ENCODE data around the gene ODAD4.

The ODAD4 gene

DNA sequence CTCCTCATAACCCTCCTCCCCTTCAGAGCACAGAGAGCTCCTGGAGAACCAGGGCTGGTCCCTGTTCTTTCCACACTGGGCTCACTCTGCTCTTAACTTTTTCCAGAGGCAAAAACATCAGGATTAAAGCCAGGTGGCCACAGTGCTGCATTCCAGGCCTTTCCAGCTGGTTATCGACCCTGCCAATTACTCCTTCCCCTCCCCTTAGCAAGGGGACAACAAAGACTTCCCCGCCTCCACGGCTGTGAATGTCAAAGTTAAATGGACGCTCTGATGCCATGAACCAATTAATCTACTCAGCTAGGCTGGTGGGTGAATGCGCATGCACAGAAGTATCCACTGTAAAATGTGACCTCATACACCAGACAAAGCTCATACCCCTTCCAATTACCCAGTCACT lies 34.8 kb upstream of the ODAD4 start:
- TF ChIP-seq ZNF8 (CRISPR knock-in tag; IDR thresholded peaks at IDR 0.05) (no peak), GLIS3 (CRISPR knock-in tag; IDR thresholded peaks at IDR 0.05) (no peak), TCF4 (CRISPR knock-in tag; IDR thresholded peaks at IDR 0.05; ENCODE audit: borderline replicate concordance) (0 out of 2 replicates have a peak, but pooled peaks have one; percentile 13), ZC3H10 (CRISPR knock-in tag; IDR thresholded peaks at IDR 0.05) (no peak), ZFP30 (CRISPR knock-in tag; IDR thresholded peaks at IDR 0.05) (no peak), CSDC2 (CRISPR knock-in tag; IDR thresholded peaks at IDR 0.05) (0 out of 2 replicates have a peak, but pooled peaks have one; percentile 23)
- TF ChIP-seq, protein P1, sequence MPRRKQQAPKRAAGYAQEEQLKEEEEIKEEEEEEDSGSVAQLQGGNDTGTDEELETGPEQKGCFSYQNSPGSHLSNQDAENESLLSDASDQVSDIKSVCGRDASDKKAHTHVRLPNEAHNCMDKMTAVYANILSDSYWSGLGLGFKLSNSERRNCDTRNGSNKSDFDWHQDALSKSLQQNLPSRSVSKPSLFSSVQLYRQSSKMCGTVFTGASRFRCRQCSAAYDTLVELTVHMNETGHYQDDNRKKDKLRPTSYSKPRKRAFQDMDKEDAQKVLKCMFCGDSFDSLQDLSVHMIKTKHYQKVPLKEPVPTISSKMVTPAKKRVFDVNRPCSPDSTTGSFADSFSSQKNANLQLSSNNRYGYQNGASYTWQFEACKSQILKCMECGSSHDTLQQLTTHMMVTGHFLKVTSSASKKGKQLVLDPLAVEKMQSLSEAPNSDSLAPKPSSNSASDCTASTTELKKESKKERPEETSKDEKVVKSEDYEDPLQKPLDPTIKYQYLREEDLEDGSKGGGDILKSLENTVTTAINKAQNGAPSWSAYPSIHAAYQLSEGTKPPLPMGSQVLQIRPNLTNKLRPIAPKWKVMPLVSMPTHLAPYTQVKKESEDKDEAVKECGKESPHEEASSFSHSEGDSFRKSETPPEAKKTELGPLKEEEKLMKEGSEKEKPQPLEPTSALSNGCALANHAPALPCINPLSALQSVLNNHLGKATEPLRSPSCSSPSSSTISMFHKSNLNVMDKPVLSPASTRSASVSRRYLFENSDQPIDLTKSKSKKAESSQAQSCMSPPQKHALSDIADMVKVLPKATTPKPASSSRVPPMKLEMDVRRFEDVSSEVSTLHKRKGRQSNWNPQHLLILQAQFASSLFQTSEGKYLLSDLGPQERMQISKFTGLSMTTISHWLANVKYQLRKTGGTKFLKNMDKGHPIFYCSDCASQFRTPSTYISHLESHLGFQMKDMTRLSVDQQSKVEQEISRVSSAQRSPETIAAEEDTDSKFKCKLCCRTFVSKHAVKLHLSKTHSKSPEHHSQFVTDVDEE (CRISPR knock-in tag; IDR thresholded peaks at IDR 0.05): peak; percentile 64; the same call in 1 of the 2 replicates
- peak; percentile 34 for ATAC-seq

DNA sequence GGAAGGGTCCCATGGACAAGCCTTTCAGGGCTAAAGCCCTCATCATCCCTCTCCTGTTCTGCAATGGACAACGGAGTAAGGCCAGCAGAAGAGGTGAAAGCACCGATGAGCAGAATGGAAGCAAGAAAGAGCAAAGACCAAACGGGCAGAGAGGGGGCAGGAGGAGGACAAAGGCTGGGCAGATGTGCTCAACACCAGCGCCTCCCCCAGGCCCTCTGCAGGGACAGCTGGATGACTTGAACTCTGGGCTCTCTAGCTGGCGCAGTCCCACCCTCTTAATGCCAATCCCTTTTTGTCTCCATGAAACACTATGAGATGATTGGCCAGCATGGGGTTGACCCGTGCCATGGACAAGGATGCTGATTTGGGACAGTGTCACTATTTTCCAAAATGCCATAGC lies 33.7 kb upstream of the ODAD4 start:
- no peak for TF ChIP-seq ZFP30 (CRISPR knock-in tag; IDR thresholded peaks at IDR 0.05)
- no peak for TF ChIP-seq ISL1 (CRISPR knock-in tag; IDR thresholded peaks at IDR 0.05)
- no peak for TF ChIP-seq SNAI2 (CRISPR knock-in tag; IDR thresholded peaks at IDR 0.05)
- TF ChIP-seq ZNF8 (CRISPR knock-in tag; IDR thresholded peaks at IDR 0.05): no peak
- no peak for TF ChIP-seq TOX (CRISPR knock-in tag; IDR thresholded peaks at IDR 0.05; ENCODE audit: borderline replicate concordance)
- TF ChIP-seq ZC3H10 (CRISPR knock-in tag; IDR thresholded peaks at IDR 0.05): no peak
- no peak for TF ChIP-seq GLIS3 (CRISPR knock-in tag; IDR thresholded peaks at IDR 0.05)
- no peak for TF ChIP-seq ESRRG (CRISPR knock-in tag; IDR thresholded peaks at IDR 0.05)
- TF ChIP-seq RARB (CRISPR knock-in tag; IDR thresholded peaks at IDR 0.05): no peak
- TF ChIP-seq, protein P2, sequence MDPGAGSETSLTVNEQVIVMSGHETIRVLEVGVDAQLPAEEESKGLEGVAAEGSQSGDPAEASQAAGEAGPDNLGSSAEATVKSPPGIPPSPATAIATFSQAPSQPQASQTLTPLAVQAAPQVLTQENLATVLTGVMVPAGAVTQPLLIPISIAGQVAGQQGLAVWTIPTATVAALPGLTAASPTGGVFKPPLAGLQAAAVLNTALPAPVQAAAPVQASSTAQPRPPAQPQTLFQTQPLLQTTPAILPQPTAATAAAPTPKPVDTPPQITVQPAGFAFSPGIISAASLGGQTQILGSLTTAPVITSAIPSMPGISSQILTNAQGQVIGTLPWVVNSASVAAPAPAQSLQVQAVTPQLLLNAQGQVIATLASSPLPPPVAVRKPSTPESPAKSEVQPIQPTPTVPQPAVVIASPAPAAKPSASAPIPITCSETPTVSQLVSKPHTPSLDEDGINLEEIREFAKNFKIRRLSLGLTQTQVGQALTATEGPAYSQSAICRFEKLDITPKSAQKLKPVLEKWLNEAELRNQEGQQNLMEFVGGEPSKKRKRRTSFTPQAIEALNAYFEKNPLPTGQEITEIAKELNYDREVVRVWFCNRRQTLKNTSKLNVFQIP (CRISPR knock-in tag; IDR thresholded peaks at IDR 0.05; ENCODE audit: borderline replicate concordance, low read depth): no peak
- TF ChIP-seq, protein P1 (CRISPR knock-in tag; IDR thresholded peaks at IDR 0.05): no peak
- TF ChIP-seq TCF4 (CRISPR knock-in tag; IDR thresholded peaks at IDR 0.05; ENCODE audit: borderline replicate concordance): no peak
- TF ChIP-seq OSR1 (CRISPR knock-in tag; IDR thresholded peaks at IDR 0.05): no peak
- no peak for ATAC-seq

DNA sequence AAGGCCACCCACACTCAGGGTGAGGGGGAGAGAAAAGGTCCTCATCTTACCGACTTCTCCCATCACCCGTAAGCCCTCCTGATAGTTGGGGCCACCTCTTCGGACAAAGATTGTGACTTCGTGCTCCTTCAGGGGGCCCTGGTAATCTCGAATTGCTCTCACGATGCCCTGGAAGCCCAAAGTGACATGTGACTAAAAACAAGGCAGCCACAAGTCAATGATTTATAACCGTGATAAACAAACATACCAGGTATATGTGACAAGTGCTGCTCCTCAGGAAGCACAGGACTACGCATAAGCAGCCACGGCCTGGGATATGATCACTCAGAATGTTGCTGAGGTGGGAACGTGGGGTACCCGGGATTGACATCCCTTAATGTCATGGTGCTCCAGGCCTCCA lies 28.8 kb upstream of the ODAD4 start:
- TF ChIP-seq ZC3H10 (CRISPR knock-in tag; IDR thresholded peaks at IDR 0.05) (no peak), BACH2 (CRISPR knock-in tag; IDR thresholded peaks at IDR 0.05; ENCODE audit: borderline replicate concordance) (no peak), RARB (CRISPR knock-in tag; IDR thresholded peaks at IDR 0.05) (no peak), ZFP30 (CRISPR knock-in tag; IDR thresholded peaks at IDR 0.05) (no peak), TCF4 (CRISPR knock-in tag; IDR thresholded peaks at IDR 0.05; ENCODE audit: borderline replicate concordance) (no peak), ZNF70 (CRISPR knock-in tag; IDR thresholded peaks at IDR 0.05) (no peak), ESRRG (CRISPR knock-in tag; IDR thresholded peaks at IDR 0.05) (no peak), ZFP3 (CRISPR knock-in tag; IDR thresholded peaks at IDR 0.05) (no peak), TOX (CRISPR knock-in tag; IDR thresholded peaks at IDR 0.05; ENCODE audit: borderline replicate concordance) (no peak), CSDC2 (CRISPR knock-in tag; IDR thresholded peaks at IDR 0.05) (no peak), ZNF565 (CRISPR knock-in tag; conservative IDR thresholded peaks at IDR 0.05; ENCODE audit: low read depth) (no peak), ARNTL (CRISPR knock-in tag; IDR thresholded peaks at IDR 0.05; ENCODE audit: borderline replicate concordance, low read depth) (no peak), PPARA (CRISPR knock-in tag; IDR thresholded peaks at IDR 0.05; ENCODE audit: borderline replicate concordance) (no peak)
- TF ChIP-seq, protein P1 (CRISPR knock-in tag; IDR thresholded peaks at IDR 0.05): no peak
- TF ChIP-seq, protein P3, sequence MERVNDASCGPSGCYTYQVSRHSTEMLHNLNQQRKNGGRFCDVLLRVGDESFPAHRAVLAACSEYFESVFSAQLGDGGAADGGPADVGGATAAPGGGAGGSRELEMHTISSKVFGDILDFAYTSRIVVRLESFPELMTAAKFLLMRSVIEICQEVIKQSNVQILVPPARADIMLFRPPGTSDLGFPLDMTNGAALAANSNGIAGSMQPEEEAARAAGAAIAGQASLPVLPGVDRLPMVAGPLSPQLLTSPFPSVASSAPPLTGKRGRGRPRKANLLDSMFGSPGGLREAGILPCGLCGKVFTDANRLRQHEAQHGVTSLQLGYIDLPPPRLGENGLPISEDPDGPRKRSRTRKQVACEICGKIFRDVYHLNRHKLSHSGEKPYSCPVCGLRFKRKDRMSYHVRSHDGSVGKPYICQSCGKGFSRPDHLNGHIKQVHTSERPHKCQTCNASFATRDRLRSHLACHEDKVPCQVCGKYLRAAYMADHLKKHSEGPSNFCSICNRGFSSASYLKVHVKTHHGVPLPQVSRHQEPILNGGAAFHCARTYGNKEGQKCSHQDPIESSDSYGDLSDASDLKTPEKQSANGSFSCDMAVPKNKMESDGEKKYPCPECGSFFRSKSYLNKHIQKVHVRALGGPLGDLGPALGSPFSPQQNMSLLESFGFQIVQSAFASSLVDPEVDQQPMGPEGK (CRISPR knock-in tag; IDR thresholded peaks at IDR 0.05; ENCODE audit: borderline replicate concordance): no peak
- no peak for ATAC-seq
